HepG2 (cell line): ENCODE measurements around the gene VPREB3. TPM values are rescaled to one million over a fixed set of nuclear protein-coding genes. Genes with fewer than 3 reads are reported as not detected.

ENCODE experiments used
- ATAC-seq: fragments of 200-7000 bp; cut with Tn5 transposase; 3 replicates; pipeline ENCODE4 v1.9.1; 2020; ENCODE audit warnings: mild to moderate bottlenecking, moderate library complexity
- BruUV-seq: library from RNA; stranded (reverse); fragments of 400-500 nt; replicated peaks from 2 replicates; lab custom pipeline; 2021; lab: Mats Ljungman, UMichigan
- CTCF ChIA-PET: fragments of 300-600 bp; formaldehyde crosslinking; extraction: SDS; loops from one replicate; lab custom pipeline; 2021; ENCODE audit warnings: low total read pairs, inconsistent platforms, low intra/inter-chr PET ratio; lab: Yijun Ruan, JAX
- POLR2A ChIA-PET: fragments of 350-600 bp; sonication (Branson Sonifier 250); formaldehyde crosslinking; loops from one replicate; lab custom pipeline; 2020; ENCODE audit warnings: antibody characterized with exemption, inconsistent platforms; lab: Yijun Ruan, JAX
- DNase-seq: peaks from one replicate; pipeline ENCODE4 v3.0.0-alpha.2; 2015; ENCODE audit warnings: low spot score
- FAIRE-seq: peaks from 3 replicates; lab custom pipeline; 2011; peaks lifted over from hg19 to GRCh38; lab: Jason Lieb, UNC
- H2AFZ ChIP-seq: one replicate; pipeline ENCODE4 v1.6.1; 2011; ENCODE audit warnings: low read length, inconsistent platforms
- H3K27ac ChIP-seq: fragments of 300-600 bp; 3 replicates; pipeline ENCODE4 v1.8.0; 2011; ENCODE audit warnings: mixed run types, mild to moderate bottlenecking, mixed read lengths, low read length, inconsistent platforms; ENCODE audit not compliant: insufficient read depth; ENCODE audit errors: extremely low read length
- H3K27me3 ChIP-seq, 2 experiments: fragments of 200-600 bp in 1 of 2; 2 replicates in 1 of 2; 3 replicates in 1 of 2; pipeline versions ENCODE4 v1.6.0 to v1.8.0; 2011; ENCODE audit warnings: low read length in 2 of 2, mild to moderate bottlenecking in 2 of 2, moderate library complexity in 2 of 2, inconsistent platforms in 1 of 2; ENCODE audit not compliant: insufficient read depth in 2 of 2, control insufficient read depth in 1 of 2
- H3K36me3 ChIP-seq, 2 experiments: fragments of 200-600 bp in 1 of 2; replicated peaks in 1 of 2; 2 replicates in 1 of 2; 3 replicates in 1 of 2; pipeline versions ENCODE4 v1.5.1 to v1.8.0; 2011; ENCODE audit warnings: low read length in 2 of 2, inconsistent platforms in 1 of 2; ENCODE audit not compliant: insufficient read depth in 2 of 2, control insufficient read depth in 1 of 2
- H3K4me1 ChIP-seq: 2 replicates; pipeline ENCODE4 v1.5.1; 2012; ENCODE audit warnings: low read length, inconsistent platforms; ENCODE audit not compliant: insufficient read depth
- H3K4me2 ChIP-seq: 2 replicates; pipeline ENCODE4 v1.6.0; 2011; ENCODE audit warnings: low read depth, low read length, inconsistent platforms
- H3K4me3 ChIP-seq, 3 experiments: fragments of 200-600 bp in 1 of 3; sonication (generic), shearing (Covaris generic) in 1 of 3; replicated peaks in 1 of 3; 2 replicates each; pipeline ENCODE4 v1.5.1; 2011 to 2016; ENCODE audit warnings: low read length in 3 of 3, inconsistent platforms in 2 of 3, low read depth in 2 of 3, mild to moderate bottlenecking in 2 of 3, control low read depth in 1 of 3, mixed read lengths in 1 of 3; ENCODE audit not compliant: insufficient read depth in 1 of 3
- H3K79me2 ChIP-seq: one replicate; pipeline ENCODE4 v1.6.1; 2011; ENCODE audit warnings: low read length, inconsistent platforms; ENCODE audit not compliant: insufficient read depth
- H3K9ac ChIP-seq: 2 replicates; pipeline ENCODE4 v1.6.0; 2011; ENCODE audit warnings: mild to moderate bottlenecking, low read depth, low read length, inconsistent platforms; ENCODE audit not compliant: insufficient read depth
- H3K9me3 ChIP-seq: 2 replicates; pipeline ENCODE4 v1.5.1; 2012; ENCODE audit warnings: mild to moderate bottlenecking, low read length
- H4K20me1 ChIP-seq: 2 replicates; pipeline ENCODE4 v1.6.0; 2011; ENCODE audit warnings: inconsistent platforms, mild to moderate bottlenecking, low read length, moderate library complexity; ENCODE audit not compliant: insufficient read depth
- BRF2 ChIP-seq: sonication (generic); formaldehyde crosslinking; IDR thresholded peaks from 2 replicates; pipeline ENCODE4 v1.8.1; 2022; ENCODE audit warnings: mild to moderate bottlenecking, missing genetic modification reagents
- DMTF1 ChIP-seq: sonication (generic); formaldehyde crosslinking; IDR thresholded peaks from 2 replicates; pipeline ENCODE4 v1.4.0; 2020; ENCODE audit warnings: mild to moderate bottlenecking, missing genetic modification reagents
- EED ChIP-seq: sonication (generic); formaldehyde crosslinking; IDR thresholded peaks from 2 replicates; pipeline ENCODE4 v1.5.0; 2020; ENCODE audit warnings: mild to moderate bottlenecking, missing genetic modification reagents
- ESRRA ChIP-seq: sonication (generic); formaldehyde crosslinking; IDR thresholded peaks from 2 replicates; pipeline ENCODE4 v1.5.1; 2020; ENCODE audit warnings: mild to moderate bottlenecking, low read depth, missing genetic modification reagents
- FOXA3 ChIP-seq: IDR thresholded peaks from 2 replicates; pipeline ENCODE4 v1.6.1; 2016; ENCODE audit warnings: missing genetic modification reagents, missing compliant biosample characterization
- FOXO1 ChIP-seq: sonication (generic); formaldehyde crosslinking; IDR thresholded peaks from 2 replicates; pipeline ENCODE4 v1.4.0; 2020; ENCODE audit warnings: missing genetic modification reagents
- JUN ChIP-seq: sonication (generic); formaldehyde crosslinking; IDR thresholded peaks from 2 replicates; pipeline ENCODE4 v1.4.0; 2020; ENCODE audit warnings: mild to moderate bottlenecking, missing genetic modification reagents
- KLF16 ChIP-seq, 2 experiments: sonication (generic) in 1 of 2; formaldehyde crosslinking in 1 of 2; IDR thresholded peaks; 2 replicates each; pipeline versions ENCODE4 v1.6.1 to v1.8.0; 2016 to 2023; ENCODE audit warnings: missing genetic modification reagents in 2 of 2, missing compliant biosample characterization in 1 of 2
- MAFF ChIP-seq: IDR thresholded peaks from 2 replicates; pipeline ENCODE4 v1.6.1; 2011; ENCODE audit warnings: low read depth, low read length, improper control_type of control experiment
- PAWR ChIP-seq: sonication (generic); formaldehyde crosslinking; IDR thresholded peaks from 2 replicates; pipeline ENCODE4 v1.4.0; 2020; ENCODE audit warnings: missing genetic modification reagents, mild to moderate bottlenecking, borderline replicate concordance
- SRSF9 ChIP-seq: fragments of 200-400 bp; formaldehyde crosslinking; IDR thresholded peaks from 2 replicates; pipeline ENCODE4 v1.6.1; 2018; ENCODE audit warnings: borderline replicate concordance, mild to moderate bottlenecking, low read depth, low read length; ENCODE audit not compliant: insufficient read depth, poor library complexity, severe bottlenecking
- ZKSCAN5 ChIP-seq: sonication (generic); formaldehyde crosslinking; IDR thresholded peaks from 2 replicates; pipeline ENCODE4 v1.5.1; 2020; ENCODE audit warnings: mild to moderate bottlenecking, missing genetic modification reagents
- ZNF329 ChIP-seq: sonication (generic); formaldehyde crosslinking; IDR thresholded peaks from 2 replicates; pipeline ENCODE4 v1.9.0; 2021; ENCODE audit warnings: low read depth, mild to moderate bottlenecking, missing genetic modification reagents
- ZNF652 ChIP-seq: IDR thresholded peaks from 2 replicates; pipeline ENCODE4 v1.6.1; 2016; ENCODE audit warnings: low read depth, borderline replicate concordance
- ZNF883 ChIP-seq: sonication (generic); formaldehyde crosslinking; IDR thresholded peaks from 2 replicates; pipeline ENCODE4 v1.5.1; 2020; ENCODE audit warnings: mild to moderate bottlenecking, missing genetic modification reagents; ENCODE audit errors: not compliant biosample characterization
- ZSCAN22 ChIP-seq: sonication (generic); formaldehyde crosslinking; IDR thresholded peaks from 2 replicates; pipeline ENCODE4 v1.4.0; 2020; ENCODE audit warnings: mild to moderate bottlenecking, missing genetic modification reagents
- WGBS: methylation state at CpG from one replicate; pipeline ENCODE4 v1.1.6; 2017; ENCODE audit warnings: low lambda C conversion rate; 5-methylcytosine and 5-hydroxymethylcytosine counted together
- in situ Hi-C: cut with HindIII; loops from 2 replicates; pipeline ENCODE4 v1.10.0; 2017; ENCODE audit warnings: low pct_unique_long_range_greater_than_20kb; ENCODE audit not compliant: extremely low pct_ligation_motif_present
- intact Hi-C: fragments of 100-400 bp; cut with micrococcal nuclease; formaldehyde crosslinking; loops from one replicate; pipeline ENCODE4 v1.10.0; 2022; ENCODE audit not compliant: unreplicated experiment
- polyA plus RNA-seq, 8 experiments: library from polyadenylated mRNA; depleted of rRNA in 3 of 8; stranded (reverse) in 7 of 8; unstranded in 1 of 8; fragments of >200 nt; fragmentation: Illumina TruSeq in 4 of 8; extraction: Trizol in 4 of 8; gene quantifications; 2 replicates each; pipeline versions ENCODE4 v1.2.1 to v1.2.3, GENCODE V29; 2011 to 2016; ENCODE audit warnings: low read depth in 4 of 8, missing spikeins in 1 of 8, mixed read lengths in 1 of 8; ENCODE audit not compliant: insufficient read depth in 1 of 8
- total RNA-seq, 5 experiments: library from RNA; depleted of rRNA; stranded (reverse); fragments of >200 nt; fragmentation: Illumina TruSeq; extraction: Trizol; gene quantifications; 2 replicates each; pipeline ENCODE4 v1.2.3, GENCODE V29; 2016; ENCODE audit warnings: low read depth in 1 of 5

The VPREB3 gene
- total and polyA plus RNA-seq, 2 of the 13 experiments (the other 11 are each of a cell fraction or from before 2014, with no cell fraction given), result 0.22 TPM; not detected in 1

GRCh38 chr22:23713696-23714595, 40.3 kb downstream of the VPREB3 start:
- CTCF ChIA-PET, result no interaction called here
- Histone ChIP-seq H3K4me2 (no peak overlapping the region), H3K36me3 (peaks cover 5 to 36% of the 10 kb centered on the region in 2 experiments; a peak in 4 of 5 replicates), H3K27ac (no peak overlapping the region), H2AFZ (no peak overlapping the region), H3K27me3 (no peaks in the 10 kb centered on the region), H3K79me2 (peaks cover 6% of the 10 kb centered on the region), H3K9me3 (no peaks in the 10 kb centered on the region), H3K4me3 (no peak overlapping the region), H4K20me1 (no peaks in the 10 kb centered on the region), H3K9ac (no peak overlapping the region), H3K4me1 (peaks cover 24% of the 10 kb centered on the region)
- POLR2A ChIA-PET, result no interaction called here
- DNase-seq (no peak), FAIRE-seq (no peak), ATAC-seq (no peak)
- WGBS, result 90% methylated on average over 26 of the region's 28 CpGs
- intact Hi-C loops, result no loop called here
- in situ Hi-C loops, result no loop called here
- BruUV-seq, result no TSS peak
- TF ChIP-seq ZNF883 (CRISPR knock-in tag) (no peak), DMTF1 (no peak), FOXA3 (no peak), PAWR (no peak), JUN (CRISPR knock-in tag) (no peak), BRF2 (CRISPR knock-in tag) (no peak), ZKSCAN5 (CRISPR knock-in tag) (no peak), ESRRA (CRISPR knock-in tag) (no peak), SRSF9 (no peak), MAFF (no peak), KLF16 (CRISPR knock-in tag; IDR thresholded peaks at IDR 0.05) (no peak), EED (no peak), ZNF329 (CRISPR knock-in tag) (no peak), ZNF652 (CRISPR knock-in tag) (no peak), FOXO1 (no peak), ZSCAN22 (no peak)
